Aorta (tissue), 5 donors: ENCODE measurements around the gene CALCB. TPM values are rescaled to one million over a fixed set of nuclear protein-coding genes. Genes with fewer than 3 reads are reported as not detected.

Experiments
- ATAC-seq: fragments of 200-7000 bp; cut with Tn5 transposase; one replicate; pipeline ENCODE4 v1.9.1; 2022; ENCODE audit warnings: moderate library complexity; ENCODE audit not compliant: low FRiP score
- DNase-seq, 2 donors: peaks; one replicate each; pipeline ENCODE4 v3.0.0-alpha.2; 2020
- H3K27ac ChIP-seq, 2 donors: one replicate each; pipeline ENCODE4 v1.5.1; 2013; ENCODE audit warnings: low read length in 2 of 2, mild to moderate bottlenecking in 2 of 2, moderate library complexity in 2 of 2, control low read depth in 1 of 2, inconsistent platforms in 1 of 2, low read depth in 1 of 2
- H3K27me3 ChIP-seq, 2 donors: one replicate each; pipeline ENCODE4 v1.6.1; 2013; ENCODE audit warnings: control low read depth in 1 of 2, low read length in 1 of 2, mild to moderate bottlenecking in 1 of 2, moderate library complexity in 1 of 2; ENCODE audit not compliant: insufficient read depth in 2 of 2, control insufficient read depth in 1 of 2
- H3K36me3 ChIP-seq, 2 donors: one replicate each; pipeline ENCODE4 v1.6.1; 2013; ENCODE audit warnings: control low read depth in 1 of 2, low read length in 1 of 2, mild to moderate bottlenecking in 1 of 2; ENCODE audit not compliant: insufficient read depth in 2 of 2, control insufficient read depth in 1 of 2
- H3K4me1 ChIP-seq, 2 donors: one replicate each; pipeline ENCODE4 v1.6.1; 2013; ENCODE audit warnings: low read length in 2 of 2, control low read depth in 1 of 2, mild to moderate bottlenecking in 1 of 2, moderate library complexity in 1 of 2; ENCODE audit not compliant: insufficient read depth in 2 of 2, control insufficient read depth in 1 of 2
- H3K4me3 ChIP-seq, 2 donors: one replicate each; pipeline ENCODE4 v1.5.1; 2013; ENCODE audit warnings: low read length in 2 of 2, control low read depth in 1 of 2, mild to moderate bottlenecking in 1 of 2
- H3K9me3 ChIP-seq: one replicate; pipeline ENCODE4 v1.6.1; 2013; ENCODE audit warnings: mild to moderate bottlenecking, low read length; ENCODE audit not compliant: control insufficient read depth
- whole genome bisulfite sequencing, 2 donors: extraction: QIAGEN DNeasy Blood & Tissue Kit; methylation state at CpG; one replicate each; pipeline ENCODE4 v1.1.7; 2013; 5-methylcytosine and 5-hydroxymethylcytosine counted together
- intact Hi-C, 2 donors: fragments of 100-400 bp; cut with DNase I; formaldehyde crosslinking; loops; one replicate each; pipeline versions ENCODE4 v1.14.2 to v1.15.0; 2022
- polyA plus RNA-seq, 2 donors: library from polyadenylated mRNA; stranded (reverse); fragments of 200-250 nt; gene quantifications; one replicate each; pipeline ENCODE4 v1.2.3, GENCODE V29; 2013
- total RNA-seq, 2 donors: library from RNA; stranded (reverse); fragmentation: NEBNext Ultra II Directional; extraction: Animal tissue kit (Norgen Biotek cat#: 25700); gene quantifications; one replicate each; pipeline ENCODE4 v1.2.1, GENCODE V29; 2021
- donor health status: healthy with polysubstance abuse.
- donor health status: Bipolar disorder and iron deficiency.
- donor health status: DM: no; HTN: no; CAD: no.
- donor health status: DM: no; HTN: no; CAD: no.
- donor health status: DM: yes; HTN: yes; CAD: no.

The CALCB gene
- total and polyA plus RNA-seq, 4 donors: 0.15 to 0.16 TPM; not detected in 2

- Histone ChIP-seq H3K4me3 (no peak overlapping the region), H3K9me3 (no peaks in the 10 kb centered on the region), H3K27ac (no peak overlapping the region), H3K27me3 (no peaks in the 10 kb centered on the region), H3K4me1 (no peaks in the 10 kb centered on the region), H3K36me3 (no peaks in the 10 kb centered on the region)
- DNase-seq (no peak), ATAC-seq (no peak)
- intact Hi-C loops: no loop called here
- WGBS, 2 donors: 92 to 93% methylated on average over 2 of the region's 2 CpGs
Observed at GRCh38 chr11:15093432-15093831, 20.0 kb downstream of the CALCB start.

GRCh38 chr11:15095736-15096228 is 22.4 kb downstream of the CALCB start:
- 96 to 97% methylated on average over 2 of the region's 2 CpGs for WGBS, 2 donors
- H3K4me1 ChIP-seq: no peaks in the 10 kb centered on the region
- no peak for DNase-seq
- no peaks in the 10 kb centered on the region for H3K9me3 ChIP-seq
- no peaks in the 10 kb centered on the region for H3K27me3 ChIP-seq
- intact Hi-C loops: no loop called here
- no peak overlapping the region for H3K27ac ChIP-seq
- no peak for ATAC-seq
- H3K4me3 ChIP-seq: no peak overlapping the region
- H3K36me3 ChIP-seq: no peaks in the 10 kb centered on the region

GRCh38 chr11:15097411-15097810 is 24.0 kb downstream of the CALCB start:
- no peak overlapping the region for H3K4me3 ChIP-seq
- no peaks in the 10 kb centered on the region for H3K36me3 ChIP-seq
- H3K9me3 ChIP-seq: no peaks in the 10 kb centered on the region
- H3K27ac ChIP-seq: no peak overlapping the region
- no peaks in the 10 kb centered on the region for H3K4me1 ChIP-seq
- ATAC-seq: no peak
- no peaks in the 10 kb centered on the region for H3K27me3 ChIP-seq
- intact Hi-C loops: no loop called here
- 94 to 97% methylated on average over 3 of the region's 3 CpGs for WGBS, 2 donors
- no peak for DNase-seq

- no peak for ATAC-seq
- peaks cover 1% of the 10 kb centered on the region for H3K9me3 ChIP-seq
- no peaks in the 10 kb centered on the region for H3K36me3 ChIP-seq
- no peak overlapping the region for H3K4me3 ChIP-seq
- no peaks in the 10 kb centered on the region for H3K4me1 ChIP-seq
- H3K27me3 ChIP-seq: no peaks in the 10 kb centered on the region
- DNase-seq: no peak
- intact Hi-C loops: no loop called here
- H3K27ac ChIP-seq: no peak overlapping the region
Observed at GRCh38 chr11:15099267-15099666, 25.9 kb downstream of the CALCB start.

GRCh38 chr11:15101072-15101709 is 27.8 kb downstream of the CALCB start:
- 24 to 26% methylated on average over 8 of the region's 8 CpGs for WGBS, 2 donors
- peaks cover 1% of the 10 kb centered on the region for H3K9me3 ChIP-seq
- H3K27ac ChIP-seq: no peak overlapping the region
- intact Hi-C loops: loop anchor here (1.0 to 2.0 kb wide), 2 partner anchors 107 to 108 kb away; no protein-coding TSS in a partner anchor
- H3K36me3 ChIP-seq: no peaks in the 10 kb centered on the region
- H3K27me3 ChIP-seq: no peaks in the 10 kb centered on the region
- ATAC-seq (peak; percentile 84), DNase-seq (peak in 1 of 2 donors; percentile 77)
- no peak overlapping the region for H3K4me3 ChIP-seq
- no peaks in the 10 kb centered on the region for H3K4me1 ChIP-seq

- peaks cover 1% of the 10 kb centered on the region for H3K9me3 ChIP-seq
- intact Hi-C loops: no loop called here
- H3K27me3 ChIP-seq: no peaks in the 10 kb centered on the region
- H3K4me1 ChIP-seq: no peaks in the 10 kb centered on the region
- WGBS, 2 donors: 98 to 100% methylated on average over 2 of the region's 2 CpGs
- DNase-seq (no peak), ATAC-seq (no peak)
- no peak overlapping the region for H3K4me3 ChIP-seq
- no peaks in the 10 kb centered on the region for H3K36me3 ChIP-seq
- no peak overlapping the region for H3K27ac ChIP-seq
Observed at GRCh38 chr11:15104166-15104565, 30.8 kb downstream of the CALCB start.

GRCh38 chr11:15106201-15106965 is 33.0 kb downstream of the CALCB start:
- H3K4me3 ChIP-seq: no peak overlapping the region
- 83 to 90% methylated on average over 8 of the region's 8 CpGs for WGBS, 2 donors
- no peaks in the 10 kb centered on the region for H3K4me1 ChIP-seq
- no peak overlapping the region for H3K27ac ChIP-seq
- no peak for ATAC-seq
- no peaks in the 10 kb centered on the region for H3K36me3 ChIP-seq
- no peaks in the 10 kb centered on the region for H3K27me3 ChIP-seq
- H3K9me3 ChIP-seq: peaks cover 1% of the 10 kb centered on the region
- intact Hi-C loops: no loop called here
- no peak for DNase-seq

GRCh38 chr11:15107730-15108515 is 34.5 kb downstream of the CALCB start:
- H3K4me3 ChIP-seq: no peak overlapping the region
- no peak overlapping the region for H3K27ac ChIP-seq
- WGBS, 2 donors: 79 to 85% methylated on average over 4 of the region's 4 CpGs
- H3K4me1 ChIP-seq: no peaks in the 10 kb centered on the region
- no peaks in the 10 kb centered on the region for H3K27me3 ChIP-seq
- peaks cover 1% of the 10 kb centered on the region for H3K9me3 ChIP-seq
- ATAC-seq: no peak
- intact Hi-C loops: no loop called here
- DNase-seq: no peak
- H3K36me3 ChIP-seq: no peaks in the 10 kb centered on the region
